Chondrocyte (in vitro differentiated cells): ENCODE measurements around the gene LUZP1. TPM values are rescaled to one million over a fixed set of nuclear protein-coding genes. Genes with fewer than 3 reads are reported as not detected.

ENCODE experiments used
- DNase-seq: peaks from one replicate; pipeline ENCODE4 v3.0.0; 2021; ENCODE audit warnings: mixed read lengths, low spot score
- H3K27ac Mint-ChIP-seq: one replicate; pipeline ENCODE4 v1.8.0; 2021; ENCODE audit warnings: mild to moderate bottlenecking, moderate library complexity, mixed read lengths; ENCODE audit not compliant: unreplicated experiment
- H3K27me3 Mint-ChIP-seq: 2 replicates; pipeline ENCODE4 v1.8.0; 2021; ENCODE audit warnings: low read depth, mixed read lengths
- H3K36me3 Mint-ChIP-seq: 2 replicates; pipeline ENCODE4 v1.8.0; 2021; ENCODE audit warnings: low read depth, mixed read lengths
- H3K4me1 Mint-ChIP-seq: 2 replicates; pipeline ENCODE4 v1.8.0; 2021; ENCODE audit warnings: low read depth, mild to moderate bottlenecking, mixed read lengths
- H3K4me3 Mint-ChIP-seq: one replicate; pipeline ENCODE4 v1.8.0; 2021; ENCODE audit warnings: mild to moderate bottlenecking, moderate library complexity, mixed read lengths; ENCODE audit not compliant: unreplicated experiment
- H3K9me3 Mint-ChIP-seq: 2 replicates; pipeline ENCODE4 v1.8.0; 2021; ENCODE audit warnings: low read depth, mixed read lengths
- CTCF ChIP-seq: fragments of 200-600 bp; sonication (generic); IDR thresholded peaks from 2 replicates; pipeline ENCODE4 v1.5.0; 2021; ENCODE audit warnings: antibody characterized with exemption, mild to moderate bottlenecking, moderate library complexity
- total RNA-seq: library from RNA; stranded (reverse); gene quantifications from 3 replicates; pipeline ENCODE4 v1.2.1, GENCODE V29; 2021

The LUZP1 gene
- total RNA-seq, 1 donor from 2014 or later: 55.5 TPM

GRCh38 chr1:23171181-23171755 lies 2.6 kb upstream of the LUZP1 start:
- Mint-ChIP-seq H3K4me1 (peaks cover 37% of the 10 kb centered on the region), H3K27me3 (no peaks in the 10 kb centered on the region), H3K36me3 (no peaks in the 10 kb centered on the region), H3K4me3 (no peak overlapping the region), H3K27ac (no peak overlapping the region), H3K9me3 (no peaks in the 10 kb centered on the region)
- no peak for TF ChIP-seq CTCF
- no peak for DNase-seq

GRCh38 chr1:23169727-23170335 lies 1.2 kb upstream of the LUZP1 start:
- Mint-ChIP-seq H3K4me3 (peak overlapping the region; percentile 99), H3K27ac (peak overlapping the region; percentile 98), H3K36me3 (no peaks in the 10 kb centered on the region), H3K9me3 (no peaks in the 10 kb centered on the region), H3K27me3 (no peaks in the 10 kb centered on the region), H3K4me1 (peaks cover 47% of the 10 kb centered on the region)
- DNase-seq: no peak
- no peak for TF ChIP-seq CTCF

GRCh38 chr1:23169195-23169575 lies 529 bp upstream of the LUZP1 start:
- H3K4me3 Mint-ChIP-seq: peak overlapping the region; percentile 99
- no peaks in the 10 kb centered on the region for H3K36me3 Mint-ChIP-seq
- no peak for TF ChIP-seq CTCF
- no peak for DNase-seq
- peaks cover 53% of the 10 kb centered on the region for H3K4me1 Mint-ChIP-seq
- no peaks in the 10 kb centered on the region for H3K27me3 Mint-ChIP-seq
- H3K9me3 Mint-ChIP-seq: no peaks in the 10 kb centered on the region
- peak overlapping the region; percentile 98 for H3K27ac Mint-ChIP-seq

- no peak for TF ChIP-seq CTCF
- Mint-ChIP-seq H3K9me3 (no peaks in the 10 kb centered on the region), H3K27ac (peak overlapping the region; percentile 98), H3K27me3 (no peaks in the 10 kb centered on the region), H3K4me1 (peaks cover 62% of the 10 kb centered on the region), H3K4me3 (peak overlapping the region; percentile 99), H3K36me3 (no peaks in the 10 kb centered on the region)
- no peak for DNase-seq
Observed at GRCh38 chr1:23168079-23168444, 594 bp downstream of the LUZP1 start.

GRCh38 chr1:23167353-23168078 lies 1.1 kb downstream of the LUZP1 start:
- Mint-ChIP-seq H3K36me3 (no peaks in the 10 kb centered on the region), H3K27me3 (no peaks in the 10 kb centered on the region), H3K4me1 (peaks cover 62% of the 10 kb centered on the region), H3K27ac (peak overlapping the region; percentile 98), H3K9me3 (no peaks in the 10 kb centered on the region), H3K4me3 (peak overlapping the region; percentile 99)
- no peak for TF ChIP-seq CTCF
- no peak for DNase-seq
